ENCODE measurements around the gene CR1. TPM values are rescaled to one million over a fixed set of nuclear protein-coding genes. Genes with fewer than 3 reads are reported as not detected.
A peak's percentile ranks its signal among the peaks of the same experiment; 100 is the strongest.

Gene CR1
- total and polyA plus RNA-seq, 2 of the 8 experiments (the other 6 are each of a cell fraction or from before 2014, with no cell fraction given), result 0.15 to 0.22 TPM

DNA sequence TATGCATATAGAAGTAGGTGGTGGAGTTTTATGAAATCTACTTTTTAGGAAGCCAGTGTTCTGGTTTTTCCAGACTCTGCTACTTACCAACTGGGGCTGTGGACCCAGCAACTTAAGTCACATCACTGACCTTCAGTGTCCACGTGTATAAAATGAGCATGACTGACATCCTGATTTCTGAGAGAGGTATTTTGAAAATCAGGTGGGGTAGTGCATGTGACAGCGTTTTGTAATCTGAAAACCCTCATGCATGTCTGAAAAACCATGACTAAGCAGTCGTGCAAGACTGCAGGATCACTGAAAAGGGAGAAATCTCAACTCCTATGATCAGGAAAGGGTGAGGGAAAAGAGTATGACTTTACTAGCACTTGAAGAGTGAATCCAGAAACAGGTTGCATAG, 175.0 kb downstream of the CR1 start:
- H3K9ac ChIP-seq (replicated peaks in 1 of 4; ENCODE audit: extremely low read depth in 1 of 4, low read depth in 3 of 4, low read length in 3 of 4), result no peak overlapping the region
- DNase-seq (ENCODE audit: low read depth in 1 of 2, low spot score in 2 of 2), result no peak
- CTCF ChIA-PET (ENCODE audit: partially characterized antibody), result no interaction called here
- TF ChIP-seq CTBP2 (IDR thresholded peaks at IDR 0.05; ENCODE audit: borderline replicate concordance, insufficient read depth, insufficient read length, low read length) (no peak), POLR2AphosphoS5 (IDR thresholded peaks at IDR 0.05; ENCODE audit: low read depth, low read length) (no peak), BACH1 (IDR thresholded peaks at IDR 0.05; ENCODE audit: low read length) (no peak), KDM5A (IDR thresholded peaks at IDR 0.05; ENCODE audit: low read length) (no peak), RNF2 (IDR thresholded peaks at IDR 0.05; ENCODE audit: borderline replicate concordance, low read depth, low read length, missing control alignments, poor library complexity, severe bottlenecking) (no peak), TCF12 (IDR thresholded peaks at IDR 0.05; ENCODE audit: low read depth, low read length) (no peak), KDM4A (IDR thresholded peaks at IDR 0.05; ENCODE audit: low read depth, low read length, severe bottlenecking) (no peak), CBX5 (IDR thresholded peaks at IDR 0.05; ENCODE audit: low read depth, low read length) (no peak), TAF1 (IDR thresholded peaks at IDR 0.05; ENCODE audit: low read depth, low read length) (no peak)

More for the DNA sequence above, 175.0 kb downstream of the CR1 start:
- Histone ChIP-seq H2AFZ (ENCODE audit: low read length) (peak overlapping the region; percentile 74; the same call in 1 of the 2 replicates), H2BK12ac (ENCODE audit: low read depth, low read length) (no peak overlapping the region), H2BK5ac (ENCODE audit: low read depth, low read length) (no peak overlapping the region), H3K23me2 (ENCODE audit: low read depth, low read length) (no peaks in the 10 kb centered on the region), H4K5ac (ENCODE audit: insufficient read length, low read depth, low read length) (no peak overlapping the region), H3K4me3 (ENCODE audit: extremely low read depth in 1 of 4, insufficient read depth in 2 of 4, low read depth in 3 of 4, low read length in 4 of 4) (no peak overlapping the region), H3K27ac (ENCODE audit: low read depth, low read length) (no peak overlapping the region), H2BK20ac (ENCODE audit: low read length) (peak overlapping the region; percentile 24; the same call in 1 of the 2 replicates), H2BK120ac (replicated peaks; ENCODE audit: low read depth, low read length) (no peak overlapping the region), H3K79me1 (ENCODE audit: low read depth, low read length) (no peaks in the 10 kb centered on the region), H3K4ac (replicated peaks; ENCODE audit: insufficient read length, low read depth, low read length) (no peak overlapping the region), H3K4me2 (ENCODE audit: insufficient read depth in 1 of 2, low read depth in 2 of 2, low read length in 2 of 2) (no peak overlapping the region), H4K8ac (ENCODE audit: extremely low read depth, insufficient read depth, low read length) (no peak overlapping the region), H3K36me3 (ENCODE audit: control insufficient read depth in 2 of 4, insufficient read depth in 4 of 4, low read length in 3 of 4) (no peaks in the 10 kb centered on the region), H3K27me3 (replicated peaks in 1 of 4; ENCODE audit: control insufficient read depth in 3 of 4, extremely low read depth in 1 of 4, insufficient read depth in 3 of 4, low read length in 3 of 4) (no peaks in the 10 kb centered on the region), H3K9me3 (ENCODE audit: insufficient read depth in 2 of 2, low read depth in 1 of 2, low read length in 1 of 2) (peaks cover 0 to under 1% of the 10 kb centered on the region in 2 experiments; a peak in 1 of 4 replicates), H4K20me1 (replicated peaks in 1 of 2; ENCODE audit: control insufficient read depth in 1 of 2, insufficient read depth in 2 of 2, low read length in 2 of 2) (no peaks in the 10 kb centered on the region), H3K4me1 (replicated peaks in 1 of 4; ENCODE audit: control insufficient read depth in 3 of 4, insufficient read depth in 4 of 4, low read length in 3 of 4) (no peaks in the 10 kb centered on the region; a peak in 1 of 7 replicates), H3K23ac (ENCODE audit: insufficient read length) (no peak overlapping the region), H2AK5ac (ENCODE audit: low read depth, low read length) (no peak overlapping the region), H2BK15ac (ENCODE audit: low read length) (no peak overlapping the region), H3K56ac (replicated peaks; ENCODE audit: insufficient read length, low read depth, low read length) (no peak overlapping the region), H3K14ac (ENCODE audit: insufficient read length) (no peak overlapping the region), H3K18ac (ENCODE audit: extremely low read depth, low read length) (no peak overlapping the region), H4K91ac (replicated peaks; ENCODE audit: insufficient read length, low read length) (no peak overlapping the region), H3K79me2 (ENCODE audit: control insufficient read depth in 1 of 2, insufficient read depth in 2 of 2, low read length in 2 of 2) (no peaks in the 10 kb centered on the region)
- POLR2A ChIA-PET (ENCODE audit: partially characterized antibody), result no interaction called here
- no peak for FAIRE-seq
- WGBS, 2 experiments (ENCODE audit: extremely low coverage in 1 of 2, insufficient coverage in 1 of 2, insufficient read length in 1 of 2, insufficient replicate concordance in 2 of 2, low coverage in 1 of 2, low lambda C conversion rate in 2 of 2, missing lambda C conversion rate in 1 of 2), result 83% methylated on average over 3 of the region's 3 CpGs; no CpG with 5 or more reads in 1 of the 2 experiments
